Smooth muscle cell (in vitro differentiated cells): ENCODE results near the gene CNGB1. TPM values are rescaled to one million over a fixed set of nuclear protein-coding genes. Genes with fewer than 3 reads are reported as not detected.

Source experiments
- DNase-seq: peaks from one replicate; lab custom pipeline; 2025; ENCODE audit not compliant: unreplicated experiment; lab: John Stamatoyannopoulos, UW
- H2AFZ ChIP-seq: fragments of 200-600 bp; sonication (generic); 2 replicates; pipeline ENCODE4 v1.6.0; 2016; ENCODE audit warnings: antibody characterized with exemption, low read depth, mild to moderate bottlenecking
- H3F3A ChIP-seq: fragments of 200-600 bp; sonication (generic); 2 replicates; pipeline ENCODE4 v1.6.0; 2017; ENCODE audit warnings: antibody characterized with exemption, low read depth
- H3K27ac ChIP-seq: fragments of 200-600 bp; sonication (generic); 2 replicates; pipeline ENCODE4 v1.5.1; 2016; ENCODE audit warnings: low read depth, mild to moderate bottlenecking
- H3K27me3 ChIP-seq: fragments of 200-600 bp; sonication (generic); 2 replicates; pipeline ENCODE4 v1.6.1; 2016; ENCODE audit warnings: low read depth, mild to moderate bottlenecking
- H3K36me3 ChIP-seq: fragments of 200-600 bp; sonication (generic); 2 replicates; pipeline ENCODE4 v1.5.1; 2016; ENCODE audit warnings: low read depth
- H3K4me1 ChIP-seq: fragments of 200-600 bp; sonication (generic); 2 replicates; pipeline ENCODE4 v1.5.1; 2016; ENCODE audit warnings: low read depth
- H3K4me2 ChIP-seq: fragments of 200-600 bp; sonication (generic); 2 replicates; pipeline ENCODE4 v1.6.0; 2016; ENCODE audit warnings: mild to moderate bottlenecking
- H3K4me3 ChIP-seq: fragments of 200-600 bp; sonication (generic); 2 replicates; pipeline ENCODE4 v1.5.1; 2016; ENCODE audit warnings: mild to moderate bottlenecking
- H3K79me2 ChIP-seq: fragments of 200-600 bp; sonication (generic); 2 replicates; pipeline ENCODE4 v1.6.0; 2016; ENCODE audit warnings: low read depth, mild to moderate bottlenecking
- H3K9ac ChIP-seq: fragments of 200-600 bp; sonication (generic); 2 replicates; pipeline ENCODE4 v1.6.0; 2016; ENCODE audit warnings: low read depth
- H3K9me3 ChIP-seq: fragments of 200-600 bp; sonication (generic); replicated peaks from 2 replicates; pipeline ENCODE4 v1.5.1; 2016; ENCODE audit warnings: low read depth
- H4K20me1 ChIP-seq: fragments of 200-600 bp; sonication (generic); 2 replicates; pipeline ENCODE4 v1.6.0; 2016; ENCODE audit warnings: low read depth
- CTCF ChIP-seq: fragments of 200-600 bp; sonication (generic); IDR thresholded peaks from 2 replicates; pipeline ENCODE4 v1.5.1; 2017; ENCODE audit warnings: borderline replicate concordance, mild to moderate bottlenecking, antibody characterized with exemption; ENCODE audit not compliant: insufficient read depth, poor library complexity, severe bottlenecking
- WGBS: methylation state at CpG from one replicate; pipeline ENCODE4 v1.1.7; 2016; ENCODE audit warnings: low lambda C conversion rate; 5-methylcytosine and 5-hydroxymethylcytosine counted together
- polyA plus RNA-seq: library from polyadenylated mRNA; unstranded; fragments of >200 nt; fragmentation: Nextera tagmentation; extraction: Ambion mirVana; gene quantifications from 2 replicates; pipeline ENCODE4 v1.2.1, GENCODE V29; 2016
- total RNA-seq: library from RNA; depleted of rRNA; stranded (reverse); fragments of >200 nt; gene quantifications from 2 replicates; pipeline ENCODE4 v1.2.3, GENCODE V29; 2014

The CNGB1 gene
- total and polyA plus RNA-seq, 2 experiments from 2014 or later, result not detected

GRCh38 chr16:57882206-57882605 is 88.7 kb downstream of the CNGB1 start:
- no peak overlapping the region for H2AFZ ChIP-seq
- TF ChIP-seq CTCF, result no peak
- H3K27me3 ChIP-seq, result peaks cover 24% of the 10 kb centered on the region
- H3K27ac ChIP-seq, result no peak overlapping the region
- no peaks in the 10 kb centered on the region for H3K79me2 ChIP-seq
- H3K9me3 ChIP-seq, result no peaks in the 10 kb centered on the region
- no peaks in the 10 kb centered on the region for H3F3A ChIP-seq
- H3K36me3 ChIP-seq, result no peaks in the 10 kb centered on the region
- DNase-seq, result no peak
- H4K20me1 ChIP-seq, result no peaks in the 10 kb centered on the region
- H3K4me1 ChIP-seq, result peaks cover 6% of the 10 kb centered on the region
- no peak overlapping the region for H3K4me2 ChIP-seq
- no peak overlapping the region for H3K4me3 ChIP-seq
- 92% methylated on average over 2 of the region's 2 CpGs for WGBS
- H3K9ac ChIP-seq, result no peak overlapping the region

GRCh38 chr16:57878586-57878985 is 92.3 kb downstream of the CNGB1 start:
- Histone ChIP-seq H3K4me3 (no peak overlapping the region), H3K27me3 (peaks cover 12% of the 10 kb centered on the region), H3F3A (no peaks in the 10 kb centered on the region), H3K27ac (no peak overlapping the region), H2AFZ (no peak overlapping the region), H4K20me1 (no peaks in the 10 kb centered on the region), H3K4me1 (peaks cover 6% of the 10 kb centered on the region), H3K4me2 (no peak overlapping the region), H3K36me3 (no peaks in the 10 kb centered on the region), H3K79me2 (no peaks in the 10 kb centered on the region), H3K9me3 (no peaks in the 10 kb centered on the region), H3K9ac (no peak overlapping the region)
- no peak for TF ChIP-seq CTCF
- WGBS, result 85% methylated on average over 3 of the region's 3 CpGs
- no peak for DNase-seq

- Histone ChIP-seq H3K4me1 (peaks cover 1% of the 10 kb centered on the region), H3K4me3 (no peak overlapping the region), H4K20me1 (no peaks in the 10 kb centered on the region), H3K79me2 (no peaks in the 10 kb centered on the region), H2AFZ (no peak overlapping the region), H3K27ac (no peak overlapping the region), H3K9me3 (no peaks in the 10 kb centered on the region), H3F3A (no peaks in the 10 kb centered on the region), H3K27me3 (no peaks in the 10 kb centered on the region), H3K9ac (no peak overlapping the region), H3K4me2 (no peak overlapping the region), H3K36me3 (no peaks in the 10 kb centered on the region)
- 95% methylated on average over 4 of the region's 4 CpGs for WGBS
- TF ChIP-seq CTCF, result no peak
- no peak for DNase-seq
Measured at GRCh38 chr16:57876210-57876609, 94.7 kb downstream of the CNGB1 start.

GRCh38 chr16:57875347-57875746 is 95.6 kb downstream of the CNGB1 start:
- H3K27ac ChIP-seq, result no peak overlapping the region
- H3K4me1 ChIP-seq, result peaks cover 6% of the 10 kb centered on the region
- H3K27me3 ChIP-seq, result no peaks in the 10 kb centered on the region
- no peak for DNase-seq
- H3K79me2 ChIP-seq, result no peaks in the 10 kb centered on the region
- no peak overlapping the region for H3K4me3 ChIP-seq
- WGBS, result 76% methylated on average over 5 of the region's 5 CpGs
- H3K9ac ChIP-seq, result no peak overlapping the region
- H3K9me3 ChIP-seq, result no peaks in the 10 kb centered on the region
- H3K4me2 ChIP-seq, result no peak overlapping the region
- H4K20me1 ChIP-seq, result no peaks in the 10 kb centered on the region
- H3F3A ChIP-seq, result no peaks in the 10 kb centered on the region
- TF ChIP-seq CTCF, result no peak
- no peaks in the 10 kb centered on the region for H3K36me3 ChIP-seq
- H2AFZ ChIP-seq, result no peak overlapping the region
